Measurements from ENCODE around the gene MYL3.
A peak's percentile ranks its signal among the peaks of the same experiment; 100 is the strongest.
"Not testable (repeated sequence)": the region's sequence is repeated elsewhere in the genome, so short reads cannot be mapped to it uniquely, and the experiment has no call there.

MYL3 gene

DNA sequence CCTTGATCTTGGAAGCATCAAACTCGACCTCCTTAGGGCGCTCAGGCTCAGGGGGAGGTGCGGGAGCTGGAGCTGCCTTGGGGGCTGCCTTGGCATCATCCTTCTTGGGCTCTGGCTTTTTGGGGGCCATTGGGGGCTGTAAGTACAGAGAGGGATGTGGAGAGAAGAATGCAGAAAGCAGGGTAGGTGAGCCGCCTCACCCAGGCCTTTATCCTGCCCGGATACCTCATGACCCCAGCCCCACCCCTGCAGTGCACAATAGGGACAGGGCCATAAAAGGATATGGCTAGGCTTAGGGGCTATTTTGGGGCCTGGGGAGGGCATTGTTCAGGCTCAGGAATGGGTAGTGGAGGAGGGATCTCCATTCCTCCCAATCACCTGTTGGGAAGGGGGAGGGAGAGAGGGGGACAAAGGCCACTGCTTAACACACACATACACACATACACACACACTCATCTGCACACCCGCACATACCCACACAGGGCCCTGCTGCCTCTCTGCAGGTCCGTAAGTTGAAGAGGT, at the start of gene MYL3:
TSS of gene MYL3 (minus strand) at position 184 of the 522 bp plus-strand sequence. CDS start at position 130, 54 bp downstream.
- Histone ChIP-seq H3K9me3 (ENCODE audit: severe bottlenecking) (no peaks in the 10 kb centered on the region), H3K27ac (no peak within 1 kb of the TSS), H3K4me3 (ENCODE audit: low read depth, low read length) (no peak within 1 kb of the TSS), H3K36me3 (no peaks in the 10 kb centered on the region), H3K27me3 (ENCODE audit: insufficient read depth, low read depth, severe bottlenecking) (no peaks in the 10 kb centered on the region)
- DNase-seq: no peak
- no peak for TF ChIP-seq CTCF (IDR thresholded peaks at IDR 0.05; ENCODE audit: low read depth, low read length)

DNA sequence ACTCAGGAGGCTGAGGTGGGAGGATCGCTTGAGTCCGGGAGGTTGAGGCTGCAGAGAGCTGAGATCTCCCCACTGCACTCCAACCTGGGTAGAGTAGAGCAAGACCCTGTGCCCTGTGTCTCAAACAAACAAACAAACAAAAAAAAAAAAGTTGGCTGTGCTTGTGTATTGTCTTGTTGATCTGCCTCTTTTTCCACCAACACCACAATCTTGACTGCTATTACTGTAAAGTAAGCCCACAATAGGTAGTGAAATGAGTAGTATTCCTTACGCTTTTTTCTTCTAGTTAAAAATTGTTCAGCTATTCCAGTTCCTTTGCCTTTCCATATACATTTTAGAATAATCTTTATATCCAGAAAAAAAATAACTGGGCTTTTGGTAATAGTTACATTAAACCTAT, 49.7 kb upstream of the MYL3 start:
- no peak for TF ChIP-seq CTCF (IDR thresholded peaks at IDR 0.05; ENCODE audit: low read depth, low read length)
- H3K36me3 ChIP-seq: peaks cover 13% of the 10 kb centered on the region
- no peak for DNase-seq
- H3K27ac ChIP-seq: no peak overlapping the region
- H3K27me3 ChIP-seq (ENCODE audit: insufficient read depth, low read depth, severe bottlenecking): no peaks in the 10 kb centered on the region
- no peaks in the 10 kb centered on the region for H3K9me3 ChIP-seq (ENCODE audit: severe bottlenecking)
- no peak overlapping the region for H3K4me3 ChIP-seq (ENCODE audit: low read depth, low read length)

GRCh38 chr3:46910914-46911313, 47.7 kb upstream of the MYL3 start:
- not testable (repeated sequence) for H3K36me3 ChIP-seq; H3K4me3 ChIP-seq (ENCODE audit: low read depth, low read length); DNase-seq; H3K9me3 ChIP-seq (ENCODE audit: severe bottlenecking); H3K27me3 ChIP-seq (ENCODE audit: insufficient read depth, low read depth, severe bottlenecking); H3K27ac ChIP-seq

GRCh38 chr3:46910166-46910760, 47.0 kb upstream of the MYL3 start:
- TF ChIP-seq CTCF (IDR thresholded peaks at IDR 0.05; ENCODE audit: low read depth, low read length): no peak
- no peaks in the 10 kb centered on the region for H3K27me3 ChIP-seq (ENCODE audit: insufficient read depth, low read depth, severe bottlenecking)
- H3K9me3 ChIP-seq (ENCODE audit: severe bottlenecking): no peaks in the 10 kb centered on the region
- DNase-seq: no peak
- no peaks in the 10 kb centered on the region for H3K36me3 ChIP-seq
- peak overlapping the region; percentile 16 for H3K27ac ChIP-seq
- no peak overlapping the region for H3K4me3 ChIP-seq (ENCODE audit: low read depth, low read length)

- Histone ChIP-seq H3K4me3 (ENCODE audit: low read depth, low read length) (no peak overlapping the region), H3K36me3 (no peaks in the 10 kb centered on the region), H3K9me3 (ENCODE audit: severe bottlenecking) (no peaks in the 10 kb centered on the region), H3K27ac (peak overlapping the region; percentile 16), H3K27me3 (ENCODE audit: insufficient read depth, low read depth, severe bottlenecking) (no peaks in the 10 kb centered on the region)
- TF ChIP-seq CTCF (IDR thresholded peaks at IDR 0.05; ENCODE audit: low read depth, low read length): peak; percentile 86
- peak; percentile 92 for DNase-seq
Observed at GRCh38 chr3:46909535-46910161, 46.4 kb upstream of the MYL3 start.

DNA sequence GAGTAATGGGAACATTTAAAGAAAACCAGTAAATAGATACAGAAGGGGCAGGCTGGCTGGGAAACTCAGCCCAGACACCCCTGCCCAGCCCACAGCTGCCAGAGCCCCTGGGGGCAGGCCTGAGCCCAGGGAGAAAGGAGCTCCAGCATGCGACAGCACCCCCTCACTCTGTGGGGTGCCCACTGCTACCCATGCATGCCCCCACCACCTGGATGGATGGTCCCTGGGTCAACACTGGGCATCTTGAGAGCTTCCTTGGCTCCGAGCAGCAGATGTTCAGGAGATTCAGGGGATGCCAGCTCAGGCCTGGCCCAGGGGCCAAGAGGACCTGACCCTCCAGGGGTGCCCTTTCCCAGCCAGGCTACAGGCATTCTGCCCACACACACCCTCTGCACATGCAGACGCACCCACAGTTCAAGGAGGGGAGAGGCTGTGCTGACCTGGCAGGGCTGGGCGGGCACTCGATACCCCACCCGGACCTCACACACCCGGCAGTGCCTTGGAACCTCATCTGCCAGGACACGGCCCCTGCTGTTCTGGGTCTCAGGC, 45.8 kb upstream of the MYL3 start:
- H3K4me3 ChIP-seq (ENCODE audit: low read depth, low read length): no peak overlapping the region
- H3K27ac ChIP-seq: no peak overlapping the region

More for the DNA sequence above, 45.8 kb upstream of the MYL3 start:
- DNase-seq: no peak
- Histone ChIP-seq H3K36me3 (no peaks in the 10 kb centered on the region), H3K9me3 (ENCODE audit: severe bottlenecking) (no peaks in the 10 kb centered on the region), H3K27me3 (ENCODE audit: insufficient read depth, low read depth, severe bottlenecking) (no peaks in the 10 kb centered on the region)
- TF ChIP-seq CTCF (IDR thresholded peaks at IDR 0.05; ENCODE audit: low read depth, low read length): no peak

All from WERI-Rb-1 (cell line).